ENCODE measurements around the gene MEAF6.

MEAF6 gene

GRCh38 chr1:37465593-37466517, 48.7 kb downstream of the MEAF6 start:
- in situ Hi-C loops (cut with MboI; ENCODE audit: low sequenced_read_pairs) = no loop called here
- no peaks in the 10 kb centered on the region for H3K4me1 ChIP-seq
- H3K9me3 ChIP-seq = no peaks in the 10 kb centered on the region
- no peaks in the 10 kb centered on the region for H3K36me3 ChIP-seq (replicated peaks)
- DNase-seq (ENCODE audit: low spot score in 2 of 2) = no peak
- H3K4me3 ChIP-seq = no peak overlapping the region
- no peaks in the 10 kb centered on the region for H3K27me3 ChIP-seq (ENCODE audit: low read depth)

GRCh38 chr1:37464443-37464842, 50.1 kb downstream of the MEAF6 start:
- no peak for DNase-seq (ENCODE audit: low spot score in 2 of 2)
- H3K9me3 ChIP-seq = no peaks in the 10 kb centered on the region
- H3K36me3 ChIP-seq (replicated peaks) = no peaks in the 10 kb centered on the region
- H3K4me1 ChIP-seq = no peaks in the 10 kb centered on the region
- no peak overlapping the region for H3K4me3 ChIP-seq
- no peaks in the 10 kb centered on the region for H3K27me3 ChIP-seq (ENCODE audit: low read depth)
- in situ Hi-C loops (cut with MboI; ENCODE audit: low sequenced_read_pairs) = no loop called here

GRCh38 chr1:37461698-37462436, 52.7 kb downstream of the MEAF6 start:
- Histone ChIP-seq H3K4me1 (no peaks in the 10 kb centered on the region), H3K9me3 (no peaks in the 10 kb centered on the region), H3K4me3 (no peak overlapping the region), H3K36me3 (replicated peaks) (no peaks in the 10 kb centered on the region), H3K27me3 (ENCODE audit: low read depth) (no peaks in the 10 kb centered on the region)
- no peak for DNase-seq (ENCODE audit: low spot score in 2 of 2)
- in situ Hi-C loops (cut with MboI; ENCODE audit: low sequenced_read_pairs) = no loop called here

- in situ Hi-C loops (cut with MboI; ENCODE audit: low sequenced_read_pairs) = loop anchor here (10.0 kb wide), 1 partner anchor 216 kb away; no protein-coding TSS in a partner anchor
- no peak overlapping the region for H3K4me3 ChIP-seq
- no peaks in the 10 kb centered on the region for H3K27me3 ChIP-seq (ENCODE audit: low read depth)
- DNase-seq (ENCODE audit: low spot score in 2 of 2) = no peak
- H3K9me3 ChIP-seq = no peaks in the 10 kb centered on the region
- H3K36me3 ChIP-seq (replicated peaks) = no peaks in the 10 kb centered on the region
- H3K4me1 ChIP-seq = no peaks in the 10 kb centered on the region
These were observed 56.0 kb downstream of the MEAF6 start for GRCh38 chr1:37458551-37458950.

GRCh38 chr1:37456614-37457013, 58.0 kb downstream of the MEAF6 start:
- Histone ChIP-seq H3K36me3 (replicated peaks) (no peaks in the 10 kb centered on the region), H3K9me3 (no peaks in the 10 kb centered on the region), H3K4me3 (no peak overlapping the region), H3K4me1 (peaks cover 5% of the 10 kb centered on the region), H3K27me3 (ENCODE audit: low read depth) (no peaks in the 10 kb centered on the region)
- in situ Hi-C loops (cut with MboI; ENCODE audit: low sequenced_read_pairs) = loop anchor here (10.0 kb wide), 1 partner anchor 218 kb away; no protein-coding TSS in a partner anchor
- DNase-seq (ENCODE audit: low spot score in 2 of 2) = no peak

GRCh38 chr1:37455516-37455915, 59.0 kb downstream of the MEAF6 start:
- in situ Hi-C loops (cut with MboI; ENCODE audit: low sequenced_read_pairs) = loop anchor here (10.0 kb wide), 1 partner anchor 219 kb away; no protein-coding TSS in a partner anchor
- peaks cover 5% of the 10 kb centered on the region for H3K4me1 ChIP-seq

GRCh38 chr1:37453647-37454046, 60.9 kb downstream of the MEAF6 start:
- Histone ChIP-seq H3K4me1 (peaks cover 5% of the 10 kb centered on the region), H3K36me3 (replicated peaks) (no peaks in the 10 kb centered on the region), H3K27me3 (ENCODE audit: low read depth) (peaks cover 6% of the 10 kb centered on the region; the same call in 1 of the 2 replicates), H3K4me3 (no peak overlapping the region), H3K9me3 (no peaks in the 10 kb centered on the region)
- no peak for DNase-seq (ENCODE audit: low spot score in 2 of 2)
- in situ Hi-C loops (cut with MboI; ENCODE audit: low sequenced_read_pairs) = loop anchor here (10.0 kb wide), 1 partner anchor 221 kb away; no protein-coding TSS in a partner anchor

More at GRCh38 chr1:37455516-37455915, 59.0 kb downstream of the MEAF6 start:
- no peaks in the 10 kb centered on the region for H3K9me3 ChIP-seq
- no peak overlapping the region for H3K4me3 ChIP-seq
- DNase-seq (ENCODE audit: low spot score in 2 of 2) = no peak
- H3K36me3 ChIP-seq (replicated peaks) = no peaks in the 10 kb centered on the region
- no peaks in the 10 kb centered on the region for H3K27me3 ChIP-seq (ENCODE audit: low read depth)

- H3K27me3 ChIP-seq (ENCODE audit: low read depth) = peaks cover 6% of the 10 kb centered on the region; the same call in 1 of the 2 replicates
- DNase-seq (ENCODE audit: low spot score in 2 of 2) = no peak
- H3K4me3 ChIP-seq = no peak overlapping the region
- peaks cover 5% of the 10 kb centered on the region for H3K4me1 ChIP-seq
- no peaks in the 10 kb centered on the region for H3K9me3 ChIP-seq
- in situ Hi-C loops (cut with MboI; ENCODE audit: low sequenced_read_pairs) = loop anchor here (10.0 kb wide), 1 partner anchor 222 kb away; no protein-coding TSS in a partner anchor
- H3K36me3 ChIP-seq (replicated peaks) = no peaks in the 10 kb centered on the region
These were observed 62.1 kb downstream of the MEAF6 start for GRCh38 chr1:37452416-37452815.

- Histone ChIP-seq H3K27me3 (ENCODE audit: low read depth) (peaks cover 6% of the 10 kb centered on the region; the same call in 1 of the 2 replicates), H3K36me3 (replicated peaks) (no peaks in the 10 kb centered on the region), H3K9me3 (no peaks in the 10 kb centered on the region), H3K4me1 (peaks cover 5% of the 10 kb centered on the region), H3K4me3 (no peak overlapping the region)
- no peak for DNase-seq (ENCODE audit: low spot score in 2 of 2)
- in situ Hi-C loops (cut with MboI; ENCODE audit: low sequenced_read_pairs) = loop anchor here (10.0 to 25.0 kb wide), 3 partner anchors 225 to 863 kb away; no protein-coding TSS in a partner anchor
These were observed 64.6 kb downstream of the MEAF6 start for GRCh38 chr1:37449936-37450335.

GRCh38 chr1:37448691-37449417, 65.7 kb downstream of the MEAF6 start:
- no peaks in the 10 kb centered on the region for H3K36me3 ChIP-seq (replicated peaks)
- peaks cover 5% of the 10 kb centered on the region for H3K4me1 ChIP-seq
- in situ Hi-C loops (cut with MboI; ENCODE audit: low sequenced_read_pairs) = loop anchor here (25.0 kb wide), 2 partner anchors 737 to 862 kb away; no protein-coding TSS in a partner anchor
- H3K9me3 ChIP-seq = no peaks in the 10 kb centered on the region
- DNase-seq (ENCODE audit: low spot score in 2 of 2) = no peak
- no peak overlapping the region for H3K4me3 ChIP-seq
- H3K27me3 ChIP-seq (ENCODE audit: low read depth) = peaks cover 6% of the 10 kb centered on the region; the same call in 1 of the 2 replicates

GRCh38 chr1:37448185-37448584, 66.4 kb downstream of the MEAF6 start:
- peaks cover 8% of the 10 kb centered on the region; the same call in 1 of the 2 replicates for H3K27me3 ChIP-seq (ENCODE audit: low read depth)
- in situ Hi-C loops (cut with MboI; ENCODE audit: low sequenced_read_pairs) = loop anchor here (25.0 kb wide), 2 partner anchors 736 to 861 kb away; no protein-coding TSS in a partner anchor

GRCh38 chr1:37446874-37447273, 67.7 kb downstream of the MEAF6 start:
- in situ Hi-C loops (cut with MboI; ENCODE audit: low sequenced_read_pairs) = loop anchor here (25.0 kb wide), 2 partner anchors 735 to 860 kb away; no protein-coding TSS in a partner anchor
- peaks cover 10% of the 10 kb centered on the region for H3K27me3 ChIP-seq (ENCODE audit: low read depth)

More at GRCh38 chr1:37448185-37448584, 66.4 kb downstream of the MEAF6 start:
- Histone ChIP-seq H3K4me1 (peaks cover 5% of the 10 kb centered on the region), H3K36me3 (replicated peaks) (no peaks in the 10 kb centered on the region), H3K4me3 (no peak overlapping the region), H3K9me3 (no peaks in the 10 kb centered on the region)
- no peak for DNase-seq (ENCODE audit: low spot score in 2 of 2)

GRCh38 chr1:37442644-37443043, 71.9 kb downstream of the MEAF6 start:
- Histone ChIP-seq H3K27me3 (ENCODE audit: low read depth) (peaks cover 7% of the 10 kb centered on the region), H3K36me3 (replicated peaks) (no peaks in the 10 kb centered on the region), H3K4me1 (no peaks in the 10 kb centered on the region), H3K9me3 (no peaks in the 10 kb centered on the region), H3K4me3 (no peak overlapping the region)
- DNase-seq (ENCODE audit: low spot score in 2 of 2) = no peak
- in situ Hi-C loops (cut with MboI; ENCODE audit: low sequenced_read_pairs) = loop anchor here (25.0 kb wide), 2 partner anchors 730 to 855 kb away; no protein-coding TSS in a partner anchor

More at GRCh38 chr1:37446874-37447273, 67.7 kb downstream of the MEAF6 start:
- DNase-seq (ENCODE audit: low spot score in 2 of 2) = no peak
- no peak overlapping the region for H3K4me3 ChIP-seq
- no peaks in the 10 kb centered on the region for H3K9me3 ChIP-seq
- no peaks in the 10 kb centered on the region for H3K36me3 ChIP-seq (replicated peaks)
- peaks cover 2% of the 10 kb centered on the region; the same call in 1 of the 2 replicates for H3K4me1 ChIP-seq

All from HAP-1 (cell line).